MM.1S (cell line): ENCODE data around the gene XRCC4.

Source experiments
- DNase-seq: peaks from one replicate; pipeline ENCODE4 v3.0.0-alpha.2; 2015
- H2AFZ ChIP-seq: fragments of 300-600 bp; sonication (generic); 2 replicates; pipeline ENCODE4 v1.6.0; 2016; ENCODE audit warnings: antibody characterized with exemption, low read length
- H3F3A ChIP-seq: fragments of 300-600 bp; sonication (generic); 2 replicates; pipeline ENCODE4 v1.6.1; 2016; ENCODE audit warnings: mild to moderate bottlenecking, antibody characterized with exemption, low read length, moderate library complexity, mixed read lengths; ENCODE audit not compliant: insufficient read depth
- H3K27ac ChIP-seq: fragments of 300-600 bp; sonication (generic); 2 replicates; pipeline ENCODE4 v1.5.1; 2016; ENCODE audit warnings: mild to moderate bottlenecking, low read length
- H3K27me3 ChIP-seq: fragments of 300-600 bp; sonication (generic); replicated peaks from 2 replicates; pipeline ENCODE4 v1.6.0; 2016; ENCODE audit warnings: low read length; ENCODE audit not compliant: insufficient read depth
- H3K36me3 ChIP-seq: fragments of 300-600 bp; sonication (generic); replicated peaks from 2 replicates; pipeline ENCODE4 v1.6.1; 2016; ENCODE audit warnings: mild to moderate bottlenecking, low read length, mixed read lengths; ENCODE audit not compliant: insufficient read depth
- H3K4me1 ChIP-seq: fragments of 300-600 bp; sonication (generic); 2 replicates; pipeline ENCODE4 v1.6.1; 2016; ENCODE audit warnings: low read length, mixed read lengths
- H3K4me2 ChIP-seq: fragments of 300-600 bp; sonication (generic); 2 replicates; pipeline ENCODE4 v1.6.0; 2016; ENCODE audit warnings: low read depth, low read length
- H3K4me3 ChIP-seq: fragments of 300-600 bp; sonication (generic); 2 replicates; pipeline ENCODE4 v1.5.1; 2016; ENCODE audit warnings: low read length, mixed read lengths
- H3K79me2 ChIP-seq: fragments of 300-600 bp; sonication (generic); 2 replicates; pipeline ENCODE4 v1.6.1; 2016; ENCODE audit warnings: mixed run types, low read length, mixed read lengths
- H3K9ac ChIP-seq: fragments of 300-600 bp; sonication (generic); 2 replicates; pipeline ENCODE4 v1.6.1; 2016; ENCODE audit warnings: low read length, mixed read lengths
- H3K9me2 ChIP-seq: fragments of 300-600 bp; sonication (generic); replicated peaks from 2 replicates; pipeline ENCODE4 v1.6.1; 2016; ENCODE audit warnings: mild to moderate bottlenecking, low read length, mixed read lengths; ENCODE audit not compliant: insufficient read depth
- H3K9me3 ChIP-seq: fragments of 300-600 bp; sonication (generic); replicated peaks from 2 replicates; pipeline ENCODE4 v1.6.1; 2016; ENCODE audit warnings: mild to moderate bottlenecking, low read length, mixed read lengths; ENCODE audit not compliant: insufficient read depth
- H4K20me1 ChIP-seq: fragments of 300-600 bp; sonication (generic); 2 replicates; pipeline ENCODE4 v1.6.1; 2016; ENCODE audit warnings: mild to moderate bottlenecking, low read length, moderate library complexity, mixed read lengths; ENCODE audit not compliant: insufficient read depth
- CTCF ChIP-seq: fragments of 300-600 bp; sonication (generic); IDR thresholded peaks from 2 replicates; pipeline ENCODE4 v1.5.1; 2016; ENCODE audit warnings: antibody characterized with exemption, low read length, mixed read lengths
- EZH2 ChIP-seq: fragments of 300-600 bp; sonication (generic); optimal IDR thresholded peaks from 2 replicates; pipeline ENCODE3; 2017; ENCODE audit warnings: low read depth, mild to moderate bottlenecking, antibody characterized with exemption, low read length, mixed read lengths
- EZH2phosphoT487 ChIP-seq: fragments of 300-600 bp; sonication (generic); IDR thresholded peaks from 2 replicates; pipeline ENCODE4 v1.6.1; 2018; ENCODE audit warnings: antibody characterized with exemption, low read length

Gene XRCC4

GRCh38 chr5:83322273-83322924 is 245.1 kb downstream of the XRCC4 start:
- H3K36me3 ChIP-seq, result no peaks in the 10 kb centered on the region
- TF ChIP-seq EZH2phosphoT487 (no peak), CTCF (no peak), EZH2 (no peak)
- H3K4me2 ChIP-seq, result no peak overlapping the region

DNA sequence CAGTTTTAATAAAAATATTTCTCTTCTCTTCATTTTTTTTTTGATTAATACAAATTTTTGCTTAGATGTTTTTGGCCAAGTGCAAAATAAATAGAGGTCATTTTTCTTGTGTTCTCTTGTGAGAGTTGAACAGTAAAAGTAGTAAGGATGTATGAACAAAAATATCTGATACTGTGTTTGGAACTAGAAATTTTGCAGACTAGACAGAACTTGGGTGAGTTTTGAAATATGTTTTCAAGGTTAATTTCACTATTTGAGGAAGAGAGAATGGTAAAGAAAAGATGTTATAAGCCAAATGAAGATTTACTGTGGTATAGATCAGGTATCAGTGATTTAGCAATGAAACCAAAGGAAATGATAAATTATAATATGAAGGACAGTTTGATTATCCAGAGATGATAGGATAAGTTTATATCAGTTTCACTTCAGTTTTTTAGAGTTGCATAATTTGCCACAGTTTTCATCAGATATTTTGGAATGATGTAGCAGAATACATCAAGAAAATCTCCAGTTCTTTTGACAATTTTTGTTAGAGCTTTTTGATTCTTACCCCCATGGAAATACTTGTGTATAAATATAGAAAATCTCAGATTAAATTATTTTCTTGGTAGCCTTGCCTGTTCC is 246.3 kb downstream of the XRCC4 start:
- TF ChIP-seq CTCF (no peak), EZH2 (no peak), EZH2phosphoT487 (no peak)
- no peaks in the 10 kb centered on the region for H3K79me2 ChIP-seq
- H3K4me2 ChIP-seq, result no peak overlapping the region
- H3K9me2 ChIP-seq, result no peaks in the 10 kb centered on the region
- no peak overlapping the region for H3K9ac ChIP-seq
- no peaks in the 10 kb centered on the region for H3K36me3 ChIP-seq
- no peak overlapping the region for H3K27ac ChIP-seq
- DNase-seq, result no peak
- no peaks in the 10 kb centered on the region for H4K20me1 ChIP-seq
- H2AFZ ChIP-seq, result no peak overlapping the region
- no peaks in the 10 kb centered on the region for H3K4me1 ChIP-seq
- no peaks in the 10 kb centered on the region for H3K9me3 ChIP-seq
- no peak overlapping the region for H3K4me3 ChIP-seq
- H3K27me3 ChIP-seq, result no peaks in the 10 kb centered on the region
- no peaks in the 10 kb centered on the region for H3F3A ChIP-seq

More at GRCh38 chr5:83322273-83322924, 245.1 kb downstream of the XRCC4 start:
- H3K9me2 ChIP-seq, result no peaks in the 10 kb centered on the region
- no peaks in the 10 kb centered on the region for H3K79me2 ChIP-seq
- no peaks in the 10 kb centered on the region for H3K27me3 ChIP-seq
- no peaks in the 10 kb centered on the region for H3K9me3 ChIP-seq
- no peak overlapping the region for H3K27ac ChIP-seq
- H4K20me1 ChIP-seq, result no peaks in the 10 kb centered on the region
- H3K4me1 ChIP-seq, result no peaks in the 10 kb centered on the region
- no peak for DNase-seq
- H3K4me3 ChIP-seq, result no peak overlapping the region
- H3K9ac ChIP-seq, result no peak overlapping the region
- H3F3A ChIP-seq, result no peaks in the 10 kb centered on the region
- no peak overlapping the region for H2AFZ ChIP-seq

DNA sequence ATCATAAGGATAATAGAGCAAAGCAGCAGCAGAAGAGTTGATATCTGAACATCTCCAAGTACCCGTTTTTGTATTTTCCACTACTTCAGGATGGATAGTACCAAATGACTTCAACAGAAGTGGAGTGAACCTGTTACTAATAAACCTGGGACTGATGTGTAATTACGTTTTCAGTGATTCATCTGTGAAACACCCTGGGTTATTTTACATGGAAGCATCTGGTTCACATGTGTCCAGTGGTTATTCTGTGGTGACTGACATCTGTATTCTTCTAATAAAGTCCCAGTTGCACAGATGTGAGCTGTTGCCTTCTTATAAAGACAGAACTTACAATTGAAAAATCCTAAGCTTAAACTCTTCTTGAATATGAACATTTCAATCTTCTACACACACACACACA is 254.5 kb downstream of the XRCC4 start:
- no peak for DNase-seq
- Histone ChIP-seq H3K9me2 (no peaks in the 10 kb centered on the region), H3K4me1 (no peaks in the 10 kb centered on the region), H3K27me3 (no peaks in the 10 kb centered on the region), H3K9me3 (no peaks in the 10 kb centered on the region), H3K27ac (no peak overlapping the region), H3K36me3 (no peaks in the 10 kb centered on the region), H3K4me2 (no peak overlapping the region), H3K9ac (no peak overlapping the region), H2AFZ (no peak overlapping the region), H3K4me3 (no peak overlapping the region), H3F3A (no peaks in the 10 kb centered on the region), H4K20me1 (no peaks in the 10 kb centered on the region), H3K79me2 (no peaks in the 10 kb centered on the region)
- TF ChIP-seq CTCF (no peak), EZH2 (no peak), EZH2phosphoT487 (no peak)
